Parathyroid adenoma (tissue), 2 donors: ENCODE measurements around the gene SMOC2.

ENCODE experiments used
- H2AFZ ChIP-seq: fragments of 300-600 bp; sonication (generic); one replicate; pipeline ENCODE4 v1.7.0; 2017; ENCODE audit warnings: antibody characterized with exemption, mild to moderate bottlenecking
- H3K27ac ChIP-seq: fragments of 300-600 bp; sonication (generic); one replicate; pipeline ENCODE4 v1.7.0; 2017
- H3K27me3 ChIP-seq: fragments of 300-600 bp; sonication (generic); one replicate; pipeline ENCODE4 v1.7.0; 2017; ENCODE audit warnings: low read length; ENCODE audit not compliant: control insufficient read depth, insufficient read depth
- H3K36me3 ChIP-seq: fragments of 300-600 bp; sonication (generic); one replicate; pipeline ENCODE4 v1.7.0; 2017; ENCODE audit warnings: low read length; ENCODE audit not compliant: control insufficient read depth, insufficient read depth
- H3K4me1 ChIP-seq: fragments of 300-600 bp; sonication (generic); one replicate; pipeline ENCODE4 v1.7.0; 2017; ENCODE audit warnings: control low read depth
- H3K4me2 ChIP-seq: fragments of 300-600 bp; sonication (generic); one replicate; pipeline ENCODE4 v1.7.0; 2017; ENCODE audit warnings: low read length
- H3K4me3 ChIP-seq: fragments of 300-600 bp; sonication (generic); one replicate; pipeline ENCODE4 v1.7.0; 2017; ENCODE audit warnings: low read depth, low read length
- H3K79me2 ChIP-seq: fragments of 300-600 bp; sonication (generic); one replicate; pipeline ENCODE4 v1.7.0; 2017; ENCODE audit warnings: control low read depth
- H3K9ac ChIP-seq: fragments of 300-600 bp; sonication (generic); one replicate; pipeline ENCODE4 v1.7.0; 2017; ENCODE audit warnings: mild to moderate bottlenecking
- H3K9me3 ChIP-seq: fragments of 300-600 bp; sonication (generic); one replicate; pipeline ENCODE4 v1.7.0; 2017; ENCODE audit warnings: low read length; ENCODE audit not compliant: control insufficient read depth
- TF ChIP-seq, protein P1 (sequence below): fragments of 300-600 bp; sonication (generic); IDR thresholded peaks from one replicate; pipeline ENCODE4 v1.7.0; 2017; ENCODE audit warnings: antibody characterized with exemption, mild to moderate bottlenecking
- donor health status: primary hyperparathyroidism.

SMOC2 gene

DNA sequence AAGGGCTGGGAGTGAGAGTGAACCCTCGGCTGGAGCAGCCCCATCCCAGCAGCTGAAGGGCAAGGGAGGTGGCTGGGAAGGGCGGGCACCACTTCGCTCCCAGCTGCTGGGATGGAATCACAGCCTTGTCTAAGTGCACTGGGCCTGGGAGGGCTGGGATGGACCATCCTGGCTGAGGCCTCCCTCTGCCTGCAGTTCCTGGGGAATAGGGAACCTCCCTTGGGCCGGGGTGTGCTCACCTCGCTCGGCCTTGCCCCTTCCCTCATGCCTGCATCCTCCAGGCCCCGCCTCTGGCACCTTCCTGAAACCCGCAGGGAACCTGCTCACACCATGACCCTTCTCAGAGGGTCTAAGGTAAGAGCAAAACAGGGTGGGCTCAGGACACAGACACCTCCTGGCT, 53.7 kb downstream of the SMOC2 start:
- no peaks in the 10 kb centered on the region for H3K79me2 ChIP-seq
- no peaks in the 10 kb centered on the region for H3K27me3 ChIP-seq
- H3K4me3 ChIP-seq = no peak overlapping the region
- TF ChIP-seq, protein P1, sequence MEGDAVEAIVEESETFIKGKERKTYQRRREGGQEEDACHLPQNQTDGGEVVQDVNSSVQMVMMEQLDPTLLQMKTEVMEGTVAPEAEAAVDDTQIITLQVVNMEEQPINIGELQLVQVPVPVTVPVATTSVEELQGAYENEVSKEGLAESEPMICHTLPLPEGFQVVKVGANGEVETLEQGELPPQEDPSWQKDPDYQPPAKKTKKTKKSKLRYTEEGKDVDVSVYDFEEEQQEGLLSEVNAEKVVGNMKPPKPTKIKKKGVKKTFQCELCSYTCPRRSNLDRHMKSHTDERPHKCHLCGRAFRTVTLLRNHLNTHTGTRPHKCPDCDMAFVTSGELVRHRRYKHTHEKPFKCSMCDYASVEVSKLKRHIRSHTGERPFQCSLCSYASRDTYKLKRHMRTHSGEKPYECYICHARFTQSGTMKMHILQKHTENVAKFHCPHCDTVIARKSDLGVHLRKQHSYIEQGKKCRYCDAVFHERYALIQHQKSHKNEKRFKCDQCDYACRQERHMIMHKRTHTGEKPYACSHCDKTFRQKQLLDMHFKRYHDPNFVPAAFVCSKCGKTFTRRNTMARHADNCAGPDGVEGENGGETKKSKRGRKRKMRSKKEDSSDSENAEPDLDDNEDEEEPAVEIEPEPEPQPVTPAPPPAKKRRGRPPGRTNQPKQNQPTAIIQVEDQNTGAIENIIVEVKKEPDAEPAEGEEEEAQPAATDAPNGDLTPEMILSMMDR = no peak
- H3K4me2 ChIP-seq = no peak overlapping the region
- H3K9me3 ChIP-seq = no peaks in the 10 kb centered on the region
- no peak overlapping the region for H2AFZ ChIP-seq
- no peak overlapping the region for H3K27ac ChIP-seq
- no peaks in the 10 kb centered on the region for H3K4me1 ChIP-seq
- no peaks in the 10 kb centered on the region for H3K36me3 ChIP-seq
- no peak overlapping the region for H3K9ac ChIP-seq

GRCh38 chr6:168495133-168495532, 54.1 kb downstream of the SMOC2 start:
- H3K9me3 ChIP-seq = no peaks in the 10 kb centered on the region
- TF ChIP-seq, protein P1 = no peak
- no peak overlapping the region for H3K27ac ChIP-seq
- no peak overlapping the region for H3K4me2 ChIP-seq
- H3K27me3 ChIP-seq = no peaks in the 10 kb centered on the region
- H3K9ac ChIP-seq = no peak overlapping the region
- H3K79me2 ChIP-seq = no peaks in the 10 kb centered on the region
- no peak overlapping the region for H3K4me3 ChIP-seq
- no peak overlapping the region for H2AFZ ChIP-seq
- no peaks in the 10 kb centered on the region for H3K36me3 ChIP-seq
- H3K4me1 ChIP-seq = no peaks in the 10 kb centered on the region

GRCh38 chr6:168495636-168496035, 54.7 kb downstream of the SMOC2 start:
- H3K36me3 ChIP-seq = no peaks in the 10 kb centered on the region
- no peaks in the 10 kb centered on the region for H3K4me1 ChIP-seq
- H3K79me2 ChIP-seq = no peaks in the 10 kb centered on the region
- no peak overlapping the region for H3K4me3 ChIP-seq
- H2AFZ ChIP-seq = no peak overlapping the region
- TF ChIP-seq, protein P1 = no peak
- H3K4me2 ChIP-seq = no peak overlapping the region
- no peaks in the 10 kb centered on the region for H3K27me3 ChIP-seq
- no peaks in the 10 kb centered on the region for H3K9me3 ChIP-seq
- no peak overlapping the region for H3K9ac ChIP-seq
- H3K27ac ChIP-seq = no peak overlapping the region

DNA sequence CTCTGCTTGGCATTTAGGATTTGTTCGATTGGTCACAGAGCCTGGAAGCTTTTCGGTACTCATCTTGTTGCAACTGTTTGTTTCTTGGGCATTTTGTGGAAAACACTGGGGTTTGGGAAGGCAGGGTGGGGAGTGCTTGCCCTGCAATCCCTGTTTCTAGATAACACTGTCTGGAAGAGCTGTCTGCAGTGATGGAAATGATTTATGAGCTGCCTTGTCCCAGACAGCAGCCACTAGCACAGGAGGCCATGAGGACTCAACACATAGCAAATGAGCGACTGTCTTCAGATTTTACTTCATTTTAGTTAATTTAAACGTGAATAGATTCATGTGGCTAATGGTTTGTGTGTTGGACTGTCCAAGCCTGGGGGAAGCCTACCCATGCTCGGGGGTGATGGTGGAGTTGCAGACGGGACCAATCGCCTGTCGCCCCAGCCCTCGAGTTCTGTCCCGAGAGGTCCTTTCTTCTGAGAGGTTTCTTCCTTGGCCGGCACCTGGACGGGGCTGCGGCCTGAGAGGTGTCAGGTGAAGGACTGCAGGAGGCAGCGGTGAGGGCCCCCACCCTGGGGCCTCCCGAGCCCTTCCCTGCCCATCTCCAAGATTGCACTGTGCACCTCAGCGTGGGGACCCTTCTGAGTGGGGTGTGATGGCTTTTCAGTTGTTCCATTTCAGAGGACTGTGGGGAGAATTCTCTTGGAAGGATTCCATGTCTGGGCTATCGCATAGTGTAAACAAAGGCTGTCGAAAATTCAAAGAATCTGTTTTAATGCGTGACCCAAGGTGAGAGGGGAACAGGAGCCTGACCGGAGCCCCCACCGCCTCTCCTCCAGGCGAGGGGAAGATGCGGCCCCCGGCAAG, 55.4 kb downstream of the SMOC2 start:
- Histone ChIP-seq H3K4me3 (no peak overlapping the region), H3K9ac (no peak overlapping the region), H3K4me1 (no peaks in the 10 kb centered on the region), H3K27ac (no peak overlapping the region), H3K79me2 (no peaks in the 10 kb centered on the region), H3K9me3 (no peaks in the 10 kb centered on the region), H3K36me3 (no peaks in the 10 kb centered on the region), H3K4me2 (no peak overlapping the region), H2AFZ (no peak overlapping the region), H3K27me3 (no peaks in the 10 kb centered on the region)
- TF ChIP-seq, protein P1 = no peak

DNA sequence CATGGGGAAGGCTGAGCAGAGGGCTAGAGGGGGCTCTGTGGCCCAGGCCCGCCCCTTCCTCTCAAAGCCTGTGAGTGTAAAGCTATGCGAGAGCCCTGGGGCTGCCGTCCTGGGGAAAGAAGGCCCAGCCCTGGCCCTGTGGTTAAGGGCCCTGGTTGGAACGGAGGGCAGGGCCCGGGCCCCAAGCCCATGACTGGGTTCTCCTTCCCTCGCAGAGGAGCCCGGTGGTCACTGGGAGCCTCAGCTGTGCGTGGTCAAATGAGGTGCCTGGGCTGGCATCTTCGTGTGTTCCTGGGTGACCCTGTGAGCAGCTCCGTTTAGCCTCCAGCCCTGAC, 56.0 kb downstream of the SMOC2 start:
- no peaks in the 10 kb centered on the region for H3K27me3 ChIP-seq
- no peaks in the 10 kb centered on the region for H3K36me3 ChIP-seq
- H3K4me2 ChIP-seq = no peak overlapping the region
- no peak overlapping the region for H2AFZ ChIP-seq
- no peaks in the 10 kb centered on the region for H3K79me2 ChIP-seq
- H3K9me3 ChIP-seq = no peaks in the 10 kb centered on the region
- TF ChIP-seq, protein P1 = no peak
- no peak overlapping the region for H3K4me3 ChIP-seq
- no peak overlapping the region for H3K9ac ChIP-seq
- H3K4me1 ChIP-seq = no peaks in the 10 kb centered on the region
- H3K27ac ChIP-seq = no peak overlapping the region
